ENCODE data around the gene KIRREL3. TPM values are rescaled to one million over a fixed set of nuclear protein-coding genes. Genes with fewer than 3 reads are reported as not detected.

The KIRREL3 gene
- total RNA-seq, 2 donors from 2014 or later: 0.28 TPM; not detected in 1

DNA sequence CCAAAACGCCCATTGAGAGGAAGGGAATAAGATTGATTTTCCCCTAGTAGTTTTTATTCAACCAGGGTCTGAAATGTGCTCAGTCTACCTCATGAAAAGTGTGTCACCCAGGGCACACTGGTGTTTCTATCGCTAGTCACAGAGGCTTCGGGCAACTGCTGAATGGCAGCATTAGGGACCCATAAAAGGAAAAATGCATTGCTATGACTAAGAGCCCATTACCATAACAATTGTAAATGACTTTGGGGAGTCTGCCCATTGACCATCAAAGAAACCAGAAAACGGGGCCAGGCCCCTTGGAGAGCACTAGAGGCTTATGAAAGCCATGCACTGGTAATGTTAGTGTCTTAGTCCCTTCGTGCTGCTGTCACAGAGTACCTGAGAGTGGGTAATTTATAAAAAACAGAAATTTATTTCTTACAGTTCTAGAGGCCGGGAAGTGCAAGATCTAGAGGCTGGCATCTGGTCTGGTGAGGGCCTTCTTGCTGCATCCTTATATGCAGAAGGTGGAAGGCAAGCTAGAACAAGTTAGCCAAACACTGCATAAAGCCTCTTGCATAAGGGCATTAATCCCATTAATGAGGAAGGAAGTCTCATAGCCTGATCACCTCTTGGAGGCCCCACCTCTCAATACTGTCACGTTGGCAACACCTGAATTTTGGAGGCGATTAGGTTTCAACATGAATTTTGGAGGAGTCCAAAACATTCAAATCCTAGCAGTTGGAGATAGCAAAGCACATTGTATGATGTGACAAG, 338.4 kb downstream of the KIRREL3 start:
- intact Hi-C loops (cut with DNase I): no loop called here
- H3K36me3 ChIP-seq: no peaks in the 10 kb centered on the region
- no peaks in the 10 kb centered on the region for H3K9me3 ChIP-seq
- no peak overlapping the region for H3K27ac ChIP-seq
- H3K4me3 ChIP-seq: no peak overlapping the region
- TF ChIP-seq POLR2AphosphoS5 (IDR thresholded peaks at IDR 0.05): no peak
- TF ChIP-seq POLR2A (IDR thresholded peaks at IDR 0.05): no peak
- TF ChIP-seq, protein P1, sequence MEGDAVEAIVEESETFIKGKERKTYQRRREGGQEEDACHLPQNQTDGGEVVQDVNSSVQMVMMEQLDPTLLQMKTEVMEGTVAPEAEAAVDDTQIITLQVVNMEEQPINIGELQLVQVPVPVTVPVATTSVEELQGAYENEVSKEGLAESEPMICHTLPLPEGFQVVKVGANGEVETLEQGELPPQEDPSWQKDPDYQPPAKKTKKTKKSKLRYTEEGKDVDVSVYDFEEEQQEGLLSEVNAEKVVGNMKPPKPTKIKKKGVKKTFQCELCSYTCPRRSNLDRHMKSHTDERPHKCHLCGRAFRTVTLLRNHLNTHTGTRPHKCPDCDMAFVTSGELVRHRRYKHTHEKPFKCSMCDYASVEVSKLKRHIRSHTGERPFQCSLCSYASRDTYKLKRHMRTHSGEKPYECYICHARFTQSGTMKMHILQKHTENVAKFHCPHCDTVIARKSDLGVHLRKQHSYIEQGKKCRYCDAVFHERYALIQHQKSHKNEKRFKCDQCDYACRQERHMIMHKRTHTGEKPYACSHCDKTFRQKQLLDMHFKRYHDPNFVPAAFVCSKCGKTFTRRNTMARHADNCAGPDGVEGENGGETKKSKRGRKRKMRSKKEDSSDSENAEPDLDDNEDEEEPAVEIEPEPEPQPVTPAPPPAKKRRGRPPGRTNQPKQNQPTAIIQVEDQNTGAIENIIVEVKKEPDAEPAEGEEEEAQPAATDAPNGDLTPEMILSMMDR (IDR thresholded peaks at IDR 0.05): no peak
- no peaks in the 10 kb centered on the region for H3K27me3 ChIP-seq (replicated peaks; ENCODE audit: insufficient read depth)
- no peak for DNase-seq (ENCODE audit: low spot score)
- WGBS: 79% methylated on average over 8 of the region's 8 CpGs
- H3K4me1 ChIP-seq (replicated peaks): no peaks in the 10 kb centered on the region

DNA sequence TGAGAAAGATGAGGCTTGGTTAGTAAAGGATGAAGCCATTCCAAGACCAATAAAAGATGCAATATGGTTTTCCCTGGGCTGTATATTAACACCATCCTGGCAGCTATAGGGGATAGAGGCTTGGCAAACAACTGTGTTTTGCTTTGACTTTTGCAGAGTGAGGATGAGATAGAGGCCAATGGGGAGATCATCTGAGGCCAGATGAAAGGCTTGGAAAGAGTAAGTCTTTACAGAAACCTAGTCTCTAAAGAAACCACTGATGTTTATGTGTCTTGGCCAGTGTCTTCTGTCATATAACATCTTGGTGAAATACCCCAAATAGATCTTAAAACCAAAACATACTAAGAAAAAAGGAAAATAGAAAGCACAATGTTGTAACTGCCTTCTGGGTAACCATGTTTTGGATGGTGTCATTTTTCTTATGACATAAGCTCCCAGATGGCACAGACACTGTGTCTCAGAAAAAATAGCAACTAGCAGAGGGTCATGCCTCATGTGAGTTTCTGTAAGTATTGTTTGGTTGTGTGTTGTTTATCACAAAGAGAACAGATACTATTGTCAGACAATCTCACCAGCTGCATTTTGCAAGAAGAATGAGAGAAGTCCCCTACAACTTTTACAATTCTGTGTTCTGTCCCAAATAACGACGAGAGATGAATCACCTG, 339.7 kb downstream of the KIRREL3 start:
- H3K27me3 ChIP-seq (replicated peaks; ENCODE audit: insufficient read depth): no peaks in the 10 kb centered on the region
- 47% methylated on average over 2 of the region's 2 CpGs for WGBS
- TF ChIP-seq POLR2AphosphoS5 (IDR thresholded peaks at IDR 0.05) (no peak), POLR2A (IDR thresholded peaks at IDR 0.05) (no peak)
- TF ChIP-seq, protein P1 (IDR thresholded peaks at IDR 0.05): no peak
- no peaks in the 10 kb centered on the region for H3K4me1 ChIP-seq (replicated peaks)
- DNase-seq (ENCODE audit: low spot score): no peak
- H3K27ac ChIP-seq: no peak overlapping the region
- no peaks in the 10 kb centered on the region for H3K36me3 ChIP-seq
- H3K9me3 ChIP-seq: no peaks in the 10 kb centered on the region
- no peak overlapping the region for H3K4me3 ChIP-seq
- intact Hi-C loops (cut with DNase I): no loop called here

DNA sequence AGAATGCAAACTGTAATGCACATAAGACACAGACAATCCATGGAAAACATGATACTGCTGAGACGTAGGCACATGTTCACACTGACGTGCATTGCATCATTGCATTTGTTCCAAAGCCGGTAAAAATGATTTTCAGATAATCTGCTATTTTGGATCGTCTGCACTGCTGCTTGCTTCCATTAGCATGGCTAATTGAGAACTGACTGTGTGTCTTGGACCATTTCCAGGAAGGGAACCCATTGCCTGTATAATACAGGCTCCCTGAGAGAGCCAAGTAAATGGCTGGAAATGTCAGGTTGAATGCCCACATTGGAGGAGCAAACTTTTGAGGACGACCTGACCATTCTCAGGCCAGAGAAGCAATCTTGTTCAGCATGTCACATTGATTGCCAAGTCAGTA, 340.2 kb downstream of the KIRREL3 start:
- no peaks in the 10 kb centered on the region for H3K27me3 ChIP-seq (replicated peaks; ENCODE audit: insufficient read depth)
- intact Hi-C loops (cut with DNase I): no loop called here
- H3K36me3 ChIP-seq: no peaks in the 10 kb centered on the region
- H3K27ac ChIP-seq: no peak overlapping the region
- 24% methylated on average over 5 of the region's 5 CpGs for WGBS
- no peak overlapping the region for H3K4me3 ChIP-seq
- TF ChIP-seq, protein P1 (IDR thresholded peaks at IDR 0.05): no peak
- TF ChIP-seq POLR2A (IDR thresholded peaks at IDR 0.05): no peak
- no peak for TF ChIP-seq POLR2AphosphoS5 (IDR thresholded peaks at IDR 0.05)
- no peak for DNase-seq (ENCODE audit: low spot score)
- H3K9me3 ChIP-seq: no peaks in the 10 kb centered on the region
- no peaks in the 10 kb centered on the region for H3K4me1 ChIP-seq (replicated peaks)

DNA sequence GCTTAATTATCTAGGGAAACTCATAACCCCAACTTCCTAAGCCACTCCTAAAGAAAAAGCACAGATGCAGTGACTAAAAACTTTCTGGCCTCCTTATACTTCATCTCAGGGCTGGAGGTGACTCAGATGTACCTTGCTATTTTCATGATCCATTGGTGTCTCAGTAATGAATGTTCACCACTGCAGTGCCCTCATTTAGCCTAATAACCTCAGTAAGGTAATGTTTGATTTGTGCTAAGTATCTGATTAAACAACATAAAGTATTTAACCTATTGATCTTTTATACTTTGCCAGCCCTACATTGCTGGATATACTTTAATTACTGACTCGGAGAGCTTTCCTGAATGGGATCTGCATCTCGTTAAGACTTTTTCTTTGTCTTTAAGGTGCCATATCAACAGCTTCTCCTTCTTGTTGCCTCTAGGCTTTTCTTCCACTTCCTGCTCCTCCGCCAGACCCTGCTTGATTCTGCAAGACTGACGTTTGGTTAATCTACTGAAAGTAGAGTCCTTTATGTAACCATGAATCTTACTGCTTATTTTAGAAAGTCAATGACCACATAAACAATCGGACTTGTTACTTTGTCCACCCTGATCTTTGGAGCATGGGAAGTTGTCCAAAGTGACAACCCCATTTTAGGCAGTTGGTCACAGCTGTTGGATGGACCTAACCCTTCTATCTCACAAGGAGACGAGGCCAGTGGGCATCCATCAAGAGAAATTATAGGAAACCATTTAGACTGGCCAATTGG, 342.1 kb downstream of the KIRREL3 start:
- H3K27me3 ChIP-seq (replicated peaks; ENCODE audit: insufficient read depth): no peaks in the 10 kb centered on the region
- DNase-seq (ENCODE audit: low spot score): no peak
- TF ChIP-seq POLR2A (IDR thresholded peaks at IDR 0.05): no peak
- no peak for TF ChIP-seq POLR2AphosphoS5 (IDR thresholded peaks at IDR 0.05)
- TF ChIP-seq, protein P1 (IDR thresholded peaks at IDR 0.05): no peak
- no peaks in the 10 kb centered on the region for H3K4me1 ChIP-seq (replicated peaks)
- H3K36me3 ChIP-seq: no peaks in the 10 kb centered on the region
- no peaks in the 10 kb centered on the region for H3K9me3 ChIP-seq
- 85% methylated on average over 6 of the region's 6 CpGs for WGBS
- no peak overlapping the region for H3K4me3 ChIP-seq
- intact Hi-C loops (cut with DNase I): no loop called here
- no peak overlapping the region for H3K27ac ChIP-seq

Data from prostate gland (tissue), 2 donors.